Stimulated activated CD4-positive, alpha-beta T cell treated with anti-CD3 and anti-CD28 coated beads, Interleukin-15, amount 100 ng/mL, for 24 hours (primary cell): ENCODE measurements around the gene CHST12.
"Not testable (repeated sequence)": the region's sequence is repeated elsewhere in the genome, so short reads cannot be mapped to it uniquely, and the experiment has no call there.

Experiments used
- DNase-seq: peaks from one replicate; pipeline ENCODE4 v3.0.0-alpha.2; 2020

The CHST12 gene

DNA sequence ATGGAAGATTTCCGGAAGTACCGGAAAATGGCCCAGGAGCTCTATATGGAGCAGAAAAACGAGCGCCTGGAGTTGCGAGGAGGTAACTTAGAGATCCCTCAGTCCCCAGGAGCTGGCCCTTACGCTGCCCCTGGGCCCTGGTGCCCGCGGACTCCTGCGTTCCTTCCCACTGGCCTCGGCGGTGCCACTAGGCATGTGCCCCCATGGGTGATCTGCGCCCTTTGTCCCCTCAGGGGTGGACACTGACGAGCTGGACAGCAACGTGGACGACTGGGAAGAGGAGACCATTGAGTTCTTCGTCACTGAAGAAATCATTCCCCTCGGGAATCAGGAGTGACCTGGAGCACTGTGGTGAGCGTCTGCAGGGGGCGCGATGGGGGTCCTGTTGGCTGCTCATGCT is 24.2 kb upstream of the CHST12 start:
- no peak for DNase-seq

DNA sequence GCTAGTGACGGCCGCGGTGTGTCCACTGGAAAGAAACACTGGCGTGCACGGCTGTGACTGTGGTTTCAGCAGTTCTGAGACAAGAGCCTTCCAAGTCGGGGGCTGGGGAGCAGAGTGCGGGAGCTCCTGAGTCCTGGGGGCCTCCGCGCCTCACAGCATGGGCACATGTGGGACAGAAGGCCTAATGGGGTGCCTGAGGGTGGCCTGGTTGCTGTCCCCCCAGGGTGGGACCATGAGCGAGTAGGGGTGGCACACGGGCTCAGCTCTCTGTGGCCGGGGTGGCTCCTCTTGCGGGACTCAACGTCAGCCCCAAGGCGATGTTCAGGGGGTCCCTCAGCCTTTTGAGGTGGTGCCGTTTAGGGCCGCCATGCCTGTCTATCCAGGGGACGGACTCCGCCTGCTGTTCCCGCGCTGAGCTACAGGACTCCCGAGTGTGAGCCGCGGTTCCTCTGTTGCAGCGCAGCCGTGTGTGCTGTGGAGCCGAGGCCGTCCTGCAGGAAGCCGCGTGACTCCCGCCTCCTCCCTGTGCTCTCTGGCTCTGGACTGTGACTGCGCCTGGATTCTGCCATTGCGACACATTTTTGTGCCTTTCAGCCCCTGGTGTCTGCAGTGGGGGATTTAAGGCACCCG is 23.5 kb upstream of the CHST12 start:
- DNase-seq = no peak

DNA sequence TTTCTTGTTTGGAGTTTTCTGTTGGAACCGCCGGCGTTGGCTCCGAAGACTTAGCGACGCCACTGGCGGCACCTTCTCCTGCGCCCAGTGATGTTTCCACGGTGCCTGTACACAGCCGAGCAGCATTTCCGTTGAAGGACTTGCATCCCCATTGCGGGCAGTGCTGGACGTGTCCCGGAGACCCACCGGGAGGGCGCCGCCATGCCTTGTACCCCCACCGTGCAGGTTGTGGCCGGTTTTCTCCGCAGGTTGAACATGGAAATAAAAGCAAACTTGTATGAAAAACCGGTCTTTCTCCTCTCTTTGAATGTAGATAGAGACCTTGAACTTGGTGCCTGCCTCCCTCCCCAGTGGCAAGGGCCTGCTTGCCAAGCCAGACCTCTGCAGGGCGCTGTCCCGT is 22.9 kb upstream of the CHST12 start:
- DNase-seq = no peak

DNA sequence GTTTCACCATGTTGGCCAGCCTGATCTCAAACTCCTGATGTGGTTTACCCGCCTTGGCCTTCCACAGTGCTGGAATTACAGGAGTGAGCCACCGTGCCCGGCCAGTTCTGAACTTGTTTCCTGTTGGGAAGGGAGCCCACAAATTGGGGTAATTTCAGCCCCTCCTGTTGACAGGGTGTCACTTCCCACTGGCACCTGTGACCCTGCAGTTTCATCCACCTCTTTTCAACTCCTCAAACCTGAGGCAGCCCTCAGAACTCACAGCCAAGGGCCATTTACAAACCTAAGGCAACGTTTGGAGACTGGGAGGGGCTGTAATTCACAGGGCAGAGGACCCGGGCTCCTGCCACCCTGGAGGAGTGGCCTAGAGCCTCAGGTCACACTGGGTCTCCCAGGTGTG is 22.2 kb upstream of the CHST12 start:
- no peak for DNase-seq

DNA sequence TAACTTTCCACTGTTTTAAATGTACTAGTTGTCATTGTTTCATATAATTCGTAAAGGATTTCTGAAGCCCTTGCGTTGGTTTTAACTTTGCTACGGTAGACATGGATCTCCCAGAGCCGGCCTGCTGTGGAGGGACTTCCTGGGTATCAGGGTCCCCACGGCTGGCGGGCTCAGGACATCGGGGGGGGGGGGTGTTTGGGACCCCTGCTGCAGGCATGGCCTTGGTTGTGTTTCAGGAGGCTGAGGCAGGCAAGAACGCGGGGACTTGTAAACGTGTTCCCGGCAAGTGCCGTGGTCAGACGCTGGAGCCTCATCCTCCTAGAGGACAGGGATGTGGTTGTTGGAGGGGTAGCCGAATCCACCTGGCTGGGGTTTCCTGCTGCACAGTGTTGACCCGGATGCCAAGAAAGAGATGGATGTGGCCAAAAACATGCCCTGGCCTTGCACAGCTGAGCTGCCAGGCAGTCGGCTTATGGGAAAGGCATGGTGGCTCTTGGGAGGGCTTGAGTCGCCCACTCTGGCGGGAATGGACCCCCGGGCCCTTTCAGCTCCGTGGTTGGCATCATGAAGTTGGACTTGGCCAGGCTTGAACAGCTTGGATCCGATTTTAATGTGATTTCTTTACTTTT is 21.4 kb upstream of the CHST12 start:
- DNase-seq = no peak

DNA sequence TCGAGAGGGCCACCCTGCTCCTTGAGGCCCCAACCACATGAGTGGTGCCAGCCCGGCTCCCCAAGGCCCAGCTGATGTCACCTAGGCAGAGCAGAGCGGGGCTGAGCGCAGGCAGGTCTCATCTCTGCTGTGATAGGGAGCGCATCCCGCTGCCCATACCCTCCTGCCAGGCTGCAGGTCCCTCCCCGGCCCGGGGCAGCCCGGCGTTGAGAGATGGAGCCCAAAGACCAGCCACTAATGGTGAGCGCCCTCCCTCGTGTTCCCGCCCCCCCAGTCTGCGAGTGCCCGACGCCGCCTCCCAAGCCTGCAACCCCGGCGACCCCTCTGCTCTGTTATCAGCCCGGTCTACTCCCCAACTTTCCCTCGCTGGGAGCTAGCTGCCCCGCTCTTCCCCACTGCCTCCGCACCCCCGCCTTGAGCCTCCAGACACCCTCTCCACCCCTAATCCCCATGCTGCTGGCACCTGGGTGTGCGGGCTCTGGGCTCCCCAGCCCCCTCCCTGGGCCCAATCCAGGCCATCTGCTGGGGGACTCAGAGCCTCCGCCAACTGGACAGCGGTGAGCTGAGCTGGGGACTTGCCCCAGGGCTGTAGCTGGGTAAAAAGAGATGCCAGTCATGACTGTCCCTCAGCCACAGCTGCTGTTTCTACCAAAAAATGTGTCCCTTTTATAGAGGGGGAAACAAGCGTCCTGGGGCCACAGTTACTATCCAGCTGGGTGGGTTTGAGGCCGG is 19.7 kb upstream of the CHST12 start:
- no peak for DNase-seq

DNA sequence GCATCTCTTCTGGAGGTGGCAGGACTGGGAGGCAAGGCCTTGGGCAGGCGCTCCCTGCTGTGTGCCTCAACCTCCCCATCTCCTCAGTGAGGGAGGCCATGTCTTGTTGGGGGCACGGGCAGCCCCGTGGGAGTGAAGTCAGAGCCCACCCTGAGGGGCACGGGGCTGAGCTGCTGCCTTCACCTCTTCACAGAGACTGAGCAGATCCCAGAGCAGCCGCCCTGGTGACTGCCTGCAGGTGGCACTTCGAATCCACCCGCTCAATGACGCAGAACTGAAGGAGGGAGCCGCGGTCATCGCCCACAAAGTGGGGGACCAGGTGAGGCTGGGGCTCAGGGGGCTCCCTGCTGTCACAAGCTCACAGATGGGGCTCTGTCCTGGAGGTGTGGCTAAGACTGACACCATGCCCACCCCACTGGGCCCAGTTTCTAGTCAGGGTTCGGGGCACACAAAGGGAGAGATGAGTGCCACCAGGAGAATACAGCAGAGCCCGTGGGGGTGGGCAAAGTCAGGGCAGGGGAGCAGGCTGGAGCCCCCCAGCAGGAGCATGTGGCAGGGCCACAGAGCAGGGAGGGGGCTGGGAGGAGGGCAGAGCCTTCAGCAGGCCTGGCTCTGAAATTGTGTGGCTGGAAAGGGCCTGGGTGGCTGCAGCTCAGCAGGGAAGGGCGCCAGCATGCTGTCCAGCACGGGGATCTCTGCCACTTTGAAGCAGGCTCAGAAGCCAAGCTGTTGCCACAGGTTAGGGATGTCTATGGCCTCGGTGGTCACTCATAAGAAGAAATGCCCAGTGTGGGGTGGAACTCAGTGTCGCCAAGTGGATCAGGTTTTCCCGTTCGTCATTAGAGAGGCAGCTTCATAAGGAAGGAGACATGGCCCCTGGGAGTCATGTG is 18.8 kb upstream of the CHST12 start:
- DNase-seq = no peak

DNA sequence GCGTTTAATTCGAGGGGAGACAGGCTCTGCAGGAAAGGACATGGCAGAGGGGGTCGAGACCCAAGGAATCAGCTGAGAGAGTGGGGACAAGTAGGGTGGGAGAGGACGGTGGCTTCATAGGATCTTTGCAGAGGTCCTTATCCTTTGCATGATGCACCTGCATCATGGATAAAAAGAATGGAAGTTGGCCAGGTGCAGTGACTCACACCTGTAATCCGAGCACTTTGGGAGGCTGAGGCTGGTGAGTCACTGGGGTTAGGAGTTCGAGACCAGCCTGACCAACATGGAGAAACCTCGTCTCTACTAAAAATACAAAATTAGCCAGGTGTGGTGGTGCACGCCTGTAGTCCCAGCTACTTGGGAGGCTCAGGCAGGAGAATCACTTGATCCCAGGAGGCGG is 17.3 kb upstream of the CHST12 start:
- DNase-seq = not testable (repeated sequence)

DNA sequence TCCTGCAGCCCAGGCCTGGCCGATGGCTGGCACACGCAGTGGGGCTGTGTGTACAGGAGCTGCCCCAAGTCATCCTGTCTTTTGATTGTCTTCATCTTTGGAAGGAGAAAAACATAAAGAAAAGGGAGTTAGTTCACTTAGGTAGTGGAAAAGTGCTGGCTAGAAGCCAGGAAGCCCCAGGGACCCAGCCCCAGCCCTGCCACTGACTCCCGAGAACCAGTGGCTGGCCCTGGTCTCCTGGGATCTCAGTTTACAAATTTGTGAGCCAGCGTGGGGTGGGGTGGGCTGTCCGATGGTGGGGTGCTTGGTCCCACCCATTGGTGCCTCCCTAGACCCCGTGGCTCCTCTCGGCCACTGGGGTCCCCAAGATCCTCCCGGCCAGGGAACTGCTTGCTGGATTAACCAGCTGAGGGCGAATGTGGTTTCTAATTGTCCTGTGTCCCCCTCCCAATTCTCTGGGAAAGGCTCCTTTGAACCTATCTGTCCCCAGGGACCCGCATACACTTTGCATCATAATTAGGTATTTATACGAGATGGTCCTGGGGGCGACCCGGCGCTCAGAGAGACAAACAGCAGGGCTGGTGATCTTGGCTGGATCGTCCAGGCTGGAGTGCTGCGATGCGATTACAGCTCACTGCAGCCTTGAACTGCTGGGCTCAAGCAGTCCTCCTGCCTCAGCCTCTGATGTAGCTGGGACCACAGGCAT is 16.3 kb upstream of the CHST12 start:
- DNase-seq = no peak

DNA sequence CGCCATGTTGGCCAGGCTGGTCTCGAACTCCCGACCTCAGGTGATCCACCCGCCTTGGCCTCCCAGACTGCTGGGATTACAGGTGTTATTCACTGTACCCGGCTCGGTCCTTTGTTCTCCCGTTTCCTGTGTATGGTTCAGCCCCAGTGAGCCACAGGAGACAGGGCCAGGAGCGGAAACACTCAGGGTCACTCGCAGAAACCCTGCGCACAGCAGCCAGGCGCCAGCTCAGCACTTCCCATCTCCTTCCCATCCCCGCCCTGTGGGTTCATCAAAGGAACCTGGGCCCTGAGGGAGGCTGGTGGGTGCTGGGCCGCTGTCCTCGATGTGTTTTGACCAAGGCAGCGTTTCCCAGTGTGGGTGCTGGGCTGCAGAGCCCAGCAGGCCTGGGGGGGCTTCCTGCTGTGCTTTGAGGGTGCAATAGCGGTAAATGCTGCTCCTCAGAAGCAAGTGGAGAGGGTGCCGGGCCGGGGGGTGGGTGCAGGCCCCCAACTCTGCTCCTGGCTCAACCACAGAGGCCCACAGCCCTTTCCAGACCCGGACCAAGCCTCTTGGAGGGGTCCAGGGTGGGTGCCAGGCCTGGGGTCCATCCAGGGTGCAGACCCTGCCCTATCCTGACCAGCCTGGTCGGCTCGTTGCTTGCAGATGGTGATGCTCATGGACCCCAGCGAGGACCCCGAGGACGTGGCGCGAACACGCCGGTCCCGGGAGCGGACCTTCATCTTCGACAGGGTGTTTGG is 15.3 kb upstream of the CHST12 start:
- no peak for DNase-seq

DNA sequence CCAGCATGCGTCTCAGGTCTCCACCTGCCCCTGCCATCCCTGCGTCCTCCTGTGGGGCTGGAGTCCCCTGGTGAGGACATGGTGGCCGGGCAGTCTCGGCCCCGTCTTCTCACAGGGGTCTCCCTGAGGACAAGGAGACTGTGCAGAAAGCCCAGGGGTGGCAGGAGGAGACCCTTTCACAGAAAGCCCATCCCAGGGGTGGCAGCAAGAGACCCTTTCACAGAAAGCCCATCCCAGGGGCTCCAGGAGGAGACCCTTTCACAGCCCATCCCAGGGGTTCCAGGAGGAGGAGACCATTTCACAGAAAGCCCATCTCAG is 14.8 kb upstream of the CHST12 start:
- no peak for DNase-seq

DNA sequence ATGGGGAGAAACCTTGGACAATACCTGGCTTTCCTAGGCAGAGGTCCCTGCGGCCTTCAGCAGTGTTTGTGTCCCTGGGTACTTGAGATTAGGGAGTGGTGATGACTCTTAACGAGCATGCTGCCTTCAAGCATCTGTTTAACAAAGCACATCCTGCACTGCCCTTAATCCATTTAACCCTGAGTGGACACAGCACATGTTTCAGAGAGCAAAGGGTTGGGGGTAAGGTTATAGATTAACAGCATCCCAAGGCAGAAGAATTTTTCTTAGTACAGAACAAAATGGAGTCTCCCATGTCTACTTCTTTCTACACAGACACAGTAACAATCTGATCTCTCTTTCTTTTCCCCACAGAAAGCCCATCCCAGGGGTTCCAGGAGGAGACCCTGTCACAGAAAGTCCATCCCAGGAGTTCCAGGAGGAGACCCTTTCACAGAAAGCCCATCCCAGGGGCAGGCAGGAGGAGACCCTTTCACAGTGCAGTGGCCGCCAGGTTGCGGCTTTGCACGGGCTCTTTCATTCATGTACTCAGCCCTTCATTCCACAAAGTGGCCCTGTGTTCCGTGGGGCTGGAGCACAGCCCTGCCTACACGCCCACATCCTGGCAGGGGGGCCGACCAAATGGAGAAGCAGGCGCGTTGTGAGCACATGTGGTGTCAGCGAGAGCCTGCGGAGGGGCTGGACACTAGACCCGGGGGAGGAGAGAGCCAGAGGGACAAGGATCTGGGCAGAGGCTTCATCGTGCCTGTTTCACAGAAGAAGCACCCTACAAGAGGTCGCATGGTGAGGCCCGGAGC is 13.2 kb upstream of the CHST12 start:
- not testable (repeated sequence) for DNase-seq

DNA sequence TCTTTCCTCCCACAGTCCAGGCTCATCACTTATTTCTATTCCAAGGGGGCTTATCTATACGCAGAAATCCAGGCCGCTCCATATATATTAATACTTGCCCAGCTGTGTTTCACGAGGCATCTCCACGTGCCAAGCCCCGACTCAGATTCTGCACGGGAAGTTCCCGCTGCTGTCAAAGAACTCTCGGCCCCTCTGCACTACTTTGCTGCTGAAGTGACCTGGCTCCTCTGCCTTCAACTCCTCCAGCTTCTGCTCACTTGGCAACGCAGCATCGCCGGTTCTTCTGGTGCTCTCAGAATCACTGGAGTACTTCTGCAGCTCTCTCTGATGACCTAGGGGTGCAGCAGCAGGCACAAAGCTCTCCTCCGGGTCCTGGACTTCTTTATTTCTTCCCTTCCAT is 9.7 kb upstream of the CHST12 start:
- DNase-seq = no peak

DNA sequence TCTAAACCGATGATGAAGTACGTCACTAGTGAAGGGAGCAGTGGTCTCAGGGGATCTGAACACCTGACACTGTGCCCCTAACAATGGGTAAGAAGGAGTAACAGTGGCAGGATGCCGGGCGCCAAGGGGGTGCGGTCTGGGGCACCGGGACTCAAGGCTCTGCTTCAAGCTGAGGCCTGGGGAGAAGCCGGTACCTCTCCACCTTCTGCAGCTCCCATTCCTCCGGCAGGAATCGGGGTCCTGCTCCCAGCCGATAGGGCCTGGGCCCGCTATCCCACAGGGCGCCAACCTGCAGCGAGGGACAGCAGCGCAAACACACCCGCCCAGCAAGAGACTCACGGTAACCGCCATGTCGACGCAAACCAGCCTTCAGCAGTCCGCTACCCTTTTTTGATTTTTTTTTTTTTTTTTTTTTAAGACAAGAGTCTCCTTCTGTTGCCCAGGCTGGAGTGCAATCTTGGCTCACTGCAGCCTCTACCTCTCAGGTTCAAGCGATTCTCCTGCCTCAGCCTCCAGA is 8.8 kb upstream of the CHST12 start:
- no peak for DNase-seq

DNA sequence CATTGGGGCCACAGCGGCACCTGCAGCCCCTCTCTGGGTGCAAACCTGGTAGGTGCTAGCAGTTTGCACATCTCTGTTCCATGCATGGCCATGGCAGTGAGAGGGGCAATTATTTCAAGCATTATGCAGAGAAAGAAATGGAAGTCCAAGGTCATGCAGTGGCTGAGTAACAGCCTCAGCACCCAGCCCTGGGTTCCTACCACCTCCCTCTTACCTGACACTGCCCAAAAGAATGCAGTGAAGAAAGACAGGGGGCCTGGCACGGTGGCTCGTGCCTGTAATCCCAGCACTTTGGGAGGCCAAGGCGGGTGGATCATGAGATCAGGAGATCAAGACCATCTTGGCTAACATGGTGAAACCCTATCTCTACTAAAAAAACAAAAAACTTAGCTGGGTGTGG is 4.9 kb upstream of the CHST12 start:
- DNase-seq = no peak

DNA sequence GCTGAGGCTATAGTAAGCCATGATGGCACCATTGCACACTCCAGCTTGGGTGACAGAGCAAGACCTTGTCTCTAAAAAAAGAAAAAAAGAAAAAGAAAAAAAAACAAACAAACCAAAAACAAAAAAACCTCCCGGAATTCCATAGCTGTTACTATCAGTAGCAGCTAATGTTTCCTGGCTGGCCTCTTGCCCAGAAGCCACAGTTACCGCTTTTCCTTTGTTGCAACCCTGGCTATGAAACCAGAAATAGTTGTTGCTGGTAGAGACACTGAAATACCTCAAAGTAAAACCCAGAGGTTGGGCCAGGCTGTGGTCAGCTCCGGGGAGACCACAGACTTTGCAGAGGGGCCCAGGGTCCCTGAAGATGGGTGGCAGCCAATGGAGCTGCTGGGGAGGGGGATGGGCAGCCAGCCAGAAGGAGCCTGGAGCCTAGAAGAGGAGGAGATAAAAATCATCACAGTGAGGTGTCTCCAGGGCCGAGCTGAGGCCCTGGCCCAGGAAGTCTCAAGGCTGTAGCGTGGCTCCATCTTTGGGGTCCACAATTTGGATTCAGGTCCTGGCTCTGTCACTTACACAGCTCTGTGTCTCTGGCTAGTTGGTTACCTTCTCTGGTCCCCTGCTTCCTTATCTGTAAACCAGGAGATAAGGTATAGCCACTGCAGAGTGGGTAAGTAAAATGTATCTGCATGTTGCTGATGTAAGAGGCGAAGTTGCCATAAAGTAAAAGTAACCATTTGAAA is 3.4 kb upstream of the CHST12 start:
- DNase-seq = no peak

DNA sequence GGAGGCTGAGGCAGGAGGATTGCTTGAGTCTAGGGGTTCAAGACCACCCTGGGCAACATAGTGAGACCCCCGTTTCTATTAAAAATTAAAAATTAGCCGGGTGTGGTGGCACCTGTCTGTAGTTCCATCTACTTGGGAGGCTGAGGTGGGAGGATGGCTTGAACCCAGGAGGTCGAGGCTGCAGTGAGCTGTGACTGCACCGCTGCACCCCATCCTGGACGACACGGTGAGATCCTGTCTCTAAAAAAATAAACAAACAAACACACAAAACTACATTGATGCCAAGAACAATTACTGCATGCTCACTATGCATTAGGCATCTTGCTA is 761 bp upstream of the CHST12 start:
- DNase-seq = no peak

DNA sequence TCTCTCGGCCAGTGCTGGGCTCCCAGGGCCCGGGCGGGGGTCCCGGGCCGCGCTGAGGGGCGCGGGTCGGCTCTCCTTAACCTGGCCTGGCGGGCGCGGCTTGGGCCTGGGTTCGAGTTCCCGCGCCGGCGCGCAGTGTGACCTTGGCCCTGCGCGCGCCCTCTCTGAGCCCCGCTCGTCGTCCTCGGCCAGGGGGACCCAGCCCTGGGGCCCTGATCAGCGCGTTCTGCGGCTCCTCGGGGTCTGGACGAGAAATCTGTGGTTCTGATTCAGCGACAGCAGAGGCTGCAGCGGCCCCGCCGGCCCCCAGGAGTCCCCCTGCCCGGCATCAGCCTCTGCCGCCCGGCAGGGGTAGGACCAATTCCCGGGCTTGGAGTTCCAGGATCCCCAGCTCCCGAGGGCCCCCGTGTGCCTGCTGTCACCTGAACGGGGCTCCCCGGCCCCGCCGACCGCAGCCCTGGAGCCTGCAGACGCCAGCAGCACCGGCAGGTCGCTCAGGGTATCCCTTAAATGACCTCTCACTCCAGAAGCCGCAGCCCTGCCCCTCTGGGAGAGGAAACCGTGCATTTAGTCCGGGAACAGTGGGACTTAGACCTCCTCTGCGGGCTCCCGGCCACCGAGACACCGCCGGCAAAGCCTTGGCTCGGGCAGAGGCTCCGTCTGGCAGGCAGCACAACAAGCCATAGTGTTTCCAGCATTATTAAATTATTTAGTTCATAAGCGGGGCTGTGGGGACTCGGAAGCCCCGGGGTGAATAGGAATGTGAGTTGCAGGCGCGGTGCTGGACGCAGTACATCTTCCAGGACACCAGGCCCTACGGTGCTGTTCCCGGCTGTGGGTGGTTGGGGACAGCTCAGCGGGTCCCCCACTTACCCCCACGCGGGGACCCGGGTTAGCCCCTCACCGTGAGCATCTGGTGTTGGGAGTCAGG is 572 bp downstream of the CHST12 start:
- peak; percentile 43 for DNase-seq

DNA sequence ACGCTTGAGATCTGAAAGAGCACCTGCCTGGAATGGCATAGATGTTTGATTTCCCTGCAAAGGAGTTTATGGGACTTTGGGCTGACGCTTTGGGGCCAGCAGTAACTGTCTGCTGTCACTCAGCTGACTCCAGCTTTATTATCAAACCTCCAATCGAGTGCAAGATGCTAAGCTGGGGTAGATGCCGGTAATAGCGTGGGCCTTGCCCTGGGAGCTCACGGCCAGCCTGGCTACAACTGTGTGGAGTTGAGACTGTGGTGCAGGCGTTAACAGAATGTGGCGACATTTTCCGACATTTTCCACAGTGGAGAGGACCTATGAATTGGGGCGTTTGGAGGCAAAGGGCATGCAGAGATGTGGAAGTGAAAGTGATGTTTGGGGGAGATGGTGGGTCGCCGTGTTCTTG is 1.3 kb downstream of the CHST12 start:
- no peak for DNase-seq
